AG09309 (cell line): ENCODE measurements around the gene ATG4A.

Source experiments
- DNase-seq: peaks from one replicate; pipeline ENCODE4 v3.0.0-alpha.2; 2010; ENCODE audit warnings: low read depth
- H3K4me3 ChIP-seq: 2 replicates; pipeline ENCODE4 v1.5.1; 2011; ENCODE audit warnings: mild to moderate bottlenecking, low read depth, low read length, moderate library complexity; ENCODE audit not compliant: control insufficient read depth
- CTCF ChIP-seq: IDR thresholded peaks from 2 replicates; pipeline ENCODE4 v1.5.1; 2011; ENCODE audit warnings: mild to moderate bottlenecking, low read depth, low read length, inconsistent platforms; ENCODE audit not compliant: insufficient read depth, control insufficient read depth; ENCODE audit errors: missing control alignments

ATG4A gene

DNA sequence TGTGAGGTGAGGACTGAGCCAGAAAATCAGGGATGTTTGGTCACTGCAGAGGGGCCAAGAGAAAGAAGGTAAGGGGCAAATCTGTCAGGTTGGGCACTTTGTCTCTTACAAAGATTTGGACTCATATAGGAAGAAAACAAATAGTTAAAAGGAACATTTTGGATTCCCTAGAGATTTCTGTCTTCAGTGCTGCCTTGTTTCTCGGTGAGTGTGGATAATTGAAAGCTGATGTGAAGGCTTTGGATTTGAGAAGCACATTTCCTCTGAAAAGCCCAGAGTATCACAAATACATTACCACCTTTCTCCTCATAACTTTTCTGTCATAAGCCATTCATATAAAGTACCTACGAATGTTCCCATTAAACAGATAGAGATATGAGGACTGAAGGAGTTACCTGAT lies 107.5 kb downstream of the ATG4A start:
- no peak for DNase-seq
- H3K4me3 ChIP-seq = no peak overlapping the region
- no peak for TF ChIP-seq CTCF

DNA sequence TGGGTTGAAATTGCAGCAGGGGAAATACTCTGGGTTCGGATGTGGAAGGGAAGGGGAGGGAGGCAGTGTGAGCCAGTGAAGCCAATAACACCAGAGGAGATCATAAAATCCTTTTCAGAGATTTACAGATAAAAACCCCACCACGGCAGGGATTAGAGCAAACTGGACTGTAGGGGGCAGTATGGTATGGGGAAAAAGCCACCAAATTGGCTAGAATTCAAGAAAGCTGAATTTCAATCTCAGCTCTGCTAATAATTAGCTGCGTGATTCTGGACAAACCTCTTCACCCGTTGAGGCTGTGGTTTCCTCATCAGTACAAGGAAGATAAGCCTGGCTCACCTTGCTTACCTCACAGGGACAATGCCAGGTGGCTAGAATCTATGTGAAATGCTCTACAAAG lies 108.1 kb downstream of the ATG4A start:
- no peak for DNase-seq
- TF ChIP-seq CTCF = peak; percentile 53

DNA sequence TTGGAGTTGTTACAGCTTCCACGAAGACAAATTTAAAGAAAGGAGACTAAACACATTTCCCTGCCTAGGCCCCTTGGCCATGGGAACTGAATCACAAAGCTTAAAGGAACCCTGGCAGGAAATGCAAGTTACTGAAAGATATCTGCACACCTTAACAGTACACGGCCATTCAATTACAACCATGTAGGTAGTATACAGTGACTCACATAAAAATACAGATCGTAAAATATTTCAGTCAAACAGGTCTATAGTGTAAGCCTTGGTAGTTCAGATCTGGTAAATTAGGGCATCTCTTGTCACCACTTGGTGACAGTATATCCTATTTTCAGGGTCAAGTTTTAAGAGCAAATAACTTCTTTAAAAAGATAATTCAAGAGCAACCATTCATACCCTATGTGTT lies 112.0 kb downstream of the ATG4A start:
- no peak for DNase-seq
- TF ChIP-seq CTCF = no peak
- no peak overlapping the region for H3K4me3 ChIP-seq

More for the DNA sequence above, 108.1 kb downstream of the ATG4A start:
- no peak overlapping the region for H3K4me3 ChIP-seq
